GM18505 (cell line): ENCODE measurements around the gene FAM78B.

Experiments
- ATAC-seq: cut with Tn5 transposase; IDR thresholded peaks from one replicate; pipeline ENCODE4 v1.9.1; 2021; ENCODE audit not compliant: unreplicated experiment
- POLR2A ChIP-seq: IDR thresholded peaks from 4 replicates; pipeline ENCODE4 v1.6.1; 2011; ENCODE audit warnings: borderline replicate concordance; ENCODE audit not compliant: insufficient read depth, insufficient read length; ENCODE audit errors: extremely low read depth

The FAM78B gene

DNA sequence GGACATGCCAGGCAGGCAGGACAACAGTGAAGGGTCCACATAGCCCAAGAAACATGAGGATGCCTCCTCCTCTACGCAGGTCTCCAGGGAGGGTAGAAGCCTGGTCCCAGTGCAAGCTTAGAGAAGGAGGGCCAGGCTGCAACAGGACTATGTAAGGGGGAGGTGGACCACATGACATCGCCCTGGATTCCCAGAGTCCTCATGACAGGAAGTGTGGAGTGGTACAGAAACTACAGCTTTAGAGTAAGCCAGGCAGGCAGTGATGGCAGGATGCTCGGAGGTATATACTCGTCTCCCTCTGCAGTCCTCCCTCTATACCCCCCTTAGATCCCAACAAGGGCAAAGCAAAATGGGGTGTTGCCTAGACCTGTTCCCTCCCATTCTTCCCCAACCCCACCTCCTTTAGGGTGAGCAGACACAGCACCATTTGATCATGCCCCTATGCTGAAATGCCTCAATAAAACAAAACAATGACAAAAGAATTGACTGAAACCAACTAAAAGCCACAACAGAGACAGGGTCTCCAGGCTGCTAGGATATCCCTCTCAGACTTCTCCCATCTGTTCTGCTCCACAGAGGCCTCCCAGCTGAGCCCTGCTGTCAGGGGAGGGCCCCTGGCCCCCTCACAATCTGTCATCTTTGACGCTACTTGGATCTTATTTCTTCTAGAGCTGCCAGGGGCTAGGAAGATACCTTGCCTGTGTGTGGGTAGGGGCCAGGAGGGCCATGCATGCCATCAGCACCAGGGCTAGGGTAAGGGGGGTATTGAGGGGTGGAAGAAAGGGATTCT, 13.1 kb downstream of the FAM78B start:
- no peak for TF ChIP-seq POLR2A
- no peak for ATAC-seq

DNA sequence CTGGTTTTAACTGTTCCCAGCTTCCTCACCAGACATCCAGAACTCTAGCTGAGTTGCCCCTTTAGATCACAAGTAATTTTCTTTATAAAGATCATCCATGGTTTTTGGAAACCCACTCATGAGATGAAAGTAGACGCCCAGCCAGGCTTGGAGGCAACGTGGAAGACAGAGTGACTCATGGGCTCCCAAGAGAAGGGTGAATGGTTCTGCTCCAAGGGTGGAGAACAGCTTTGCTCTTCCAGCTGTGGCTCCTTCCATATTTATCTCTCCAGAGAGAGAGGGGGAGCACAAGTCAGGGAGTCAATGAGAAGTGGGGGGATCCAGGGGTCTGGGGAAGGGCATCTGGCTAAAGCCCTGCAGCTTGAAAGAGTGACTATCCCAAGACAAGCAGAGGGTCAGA, 13.8 kb downstream of the FAM78B start:
- no peak for ATAC-seq
- TF ChIP-seq POLR2A: no peak

- no peak for TF ChIP-seq POLR2A
- no peak for ATAC-seq
Measured at GRCh38 chr1:166151804-166152203, 15.0 kb downstream of the FAM78B start.

DNA sequence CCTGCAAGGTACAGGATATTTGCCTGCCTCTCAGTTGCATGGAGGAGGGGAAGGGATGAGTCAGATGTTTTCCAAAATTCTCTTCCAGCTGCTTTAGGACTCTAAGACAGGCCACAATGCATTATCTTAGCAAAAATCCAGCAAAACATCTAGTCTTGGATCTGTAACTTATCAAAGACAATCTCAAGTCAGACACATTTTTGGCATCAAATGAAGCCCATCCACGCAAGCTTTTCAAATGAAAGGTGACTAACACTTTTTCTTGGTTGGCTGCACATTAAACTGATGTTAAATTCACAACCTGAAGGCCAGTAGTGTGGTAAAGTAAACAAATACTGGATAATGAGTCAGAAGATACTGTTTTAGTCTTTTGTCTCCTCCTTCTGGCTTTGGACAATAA, 21.3 kb downstream of the FAM78B start:
- TF ChIP-seq POLR2A: no peak
- no peak for ATAC-seq

- no peak for ATAC-seq
- TF ChIP-seq POLR2A: no peak
Measured at GRCh38 chr1:166141969-166142368, 24.8 kb downstream of the FAM78B start.

DNA sequence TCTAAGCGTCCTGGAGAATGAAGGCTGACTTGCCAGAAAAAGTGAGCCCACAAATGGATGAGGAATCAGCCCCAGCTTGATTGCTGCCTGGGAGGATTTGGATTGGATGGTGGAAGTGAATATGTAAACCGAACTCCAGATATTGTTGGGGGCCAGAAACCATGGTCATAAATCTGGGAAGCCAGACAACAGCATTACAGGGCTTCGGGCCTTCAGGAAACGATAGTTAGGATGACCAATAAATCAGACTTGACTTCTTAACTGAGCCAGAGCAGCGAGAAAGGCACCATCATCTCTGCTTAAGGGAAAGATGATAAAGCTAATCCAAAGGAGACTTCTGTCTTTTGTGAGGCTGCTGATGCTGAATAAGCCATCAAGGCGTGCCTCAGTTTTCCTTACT, 26.6 kb downstream of the FAM78B start:
- no peak for ATAC-seq
- no peak for TF ChIP-seq POLR2A

- ATAC-seq: no peak
- no peak for TF ChIP-seq POLR2A
Measured at GRCh38 chr1:166139735-166140134, 27.1 kb downstream of the FAM78B start.

- no peak for ATAC-seq
- no peak for TF ChIP-seq POLR2A
Measured at GRCh38 chr1:166136699-166137401, 30.0 kb downstream of the FAM78B start.

GRCh38 chr1:166136222-166136621, 30.6 kb downstream of the FAM78B start:
- TF ChIP-seq POLR2A: no peak
- no peak for ATAC-seq

- ATAC-seq: no peak
- TF ChIP-seq POLR2A: no peak
Measured at GRCh38 chr1:166133857-166134256, 32.9 kb downstream of the FAM78B start.

DNA sequence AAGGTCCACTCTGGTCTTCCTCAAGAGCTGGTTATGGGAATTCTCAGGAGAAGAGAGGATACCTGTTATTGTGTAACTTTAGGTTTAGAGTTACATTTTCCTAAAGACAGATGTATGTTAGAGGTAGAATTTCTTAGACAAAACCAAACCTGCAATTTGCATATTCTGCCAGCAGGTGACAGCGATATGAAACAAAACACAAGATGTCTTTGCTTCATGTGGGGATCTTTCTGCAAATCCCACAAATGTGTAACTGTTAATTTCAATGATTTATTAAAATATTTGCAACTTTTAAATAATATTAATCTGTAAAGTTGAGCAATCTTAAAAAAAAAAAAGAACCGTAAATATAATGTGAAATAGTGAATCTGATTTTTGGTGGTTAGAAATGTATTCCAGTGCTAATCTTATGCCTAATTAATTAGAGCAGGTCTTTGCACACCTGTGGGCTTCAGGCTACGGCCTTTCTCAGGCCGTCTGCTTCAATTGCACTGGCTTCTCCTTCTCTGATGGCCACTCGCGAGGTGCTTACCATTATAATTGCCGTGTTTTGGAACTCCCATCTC, 33.4 kb downstream of the FAM78B start:
- ATAC-seq: no peak
- TF ChIP-seq POLR2A: no peak

DNA sequence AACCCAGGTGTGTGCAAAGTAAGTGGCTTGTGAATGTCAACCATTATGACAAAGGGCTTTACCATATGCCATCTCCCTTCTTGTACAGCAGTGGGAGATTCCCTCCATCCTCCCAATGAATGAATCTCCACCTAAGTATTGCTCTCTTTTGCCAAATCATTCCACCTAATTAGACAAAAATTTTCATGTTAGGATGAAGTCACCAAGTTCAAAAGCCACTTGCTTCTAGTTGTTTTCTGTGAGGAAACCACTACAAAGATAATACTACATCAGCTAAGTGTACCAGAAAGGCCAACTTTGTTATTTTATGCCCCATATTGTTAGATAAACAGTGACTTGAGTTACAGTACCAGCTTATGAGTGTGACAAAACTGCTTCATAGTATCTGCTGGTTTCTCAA, 34.3 kb downstream of the FAM78B start:
- TF ChIP-seq POLR2A: no peak
- ATAC-seq: no peak

GRCh38 chr1:166129006-166129405, 37.8 kb downstream of the FAM78B start:
- TF ChIP-seq POLR2A: no peak
- no peak for ATAC-seq

GRCh38 chr1:166128195-166128594, 38.6 kb downstream of the FAM78B start:
- ATAC-seq: no peak
- TF ChIP-seq POLR2A: no peak

DNA sequence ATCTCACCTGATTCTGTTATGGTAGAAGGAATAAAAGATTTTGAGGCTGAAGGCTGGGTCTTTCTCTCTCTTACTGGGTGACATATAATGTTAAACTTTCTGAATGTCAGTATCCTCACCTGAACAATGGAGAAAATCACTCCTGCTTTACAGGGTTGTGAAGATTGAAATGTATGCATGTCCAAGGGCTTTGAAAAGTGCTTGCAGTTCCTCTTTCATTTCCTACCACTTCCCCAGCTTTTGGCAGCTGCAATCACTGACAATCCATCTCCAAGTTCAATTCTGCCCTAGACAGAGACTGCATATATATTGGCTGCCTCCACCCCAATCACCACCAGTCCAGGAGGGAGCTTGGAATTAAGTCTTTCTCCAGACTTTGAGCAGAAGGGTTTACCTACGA, 39.8 kb downstream of the FAM78B start:
- TF ChIP-seq POLR2A: no peak
- no peak for ATAC-seq

- ATAC-seq: no peak
- TF ChIP-seq POLR2A: no peak
Measured at GRCh38 chr1:166122873-166123466, 43.8 kb downstream of the FAM78B start.
